IPS DF 4.7 (cell line): ENCODE results near the gene NINJ1.

Source experiments
- DNase-seq: peaks from one replicate; pipeline ENCODE4 v3.0.0-alpha.2; 2013; ENCODE audit warnings: low spot score; ENCODE audit errors: extremely low read depth

Gene NINJ1

GRCh38 chr9:93087971-93088655 lies 45.9 kb downstream of the NINJ1 start:
- DNase-seq = no peak

GRCh38 chr9:93086447-93087224 lies 47.4 kb downstream of the NINJ1 start:
- DNase-seq = no peak

GRCh38 chr9:93085676-93086075 lies 48.4 kb downstream of the NINJ1 start:
- DNase-seq = no peak

GRCh38 chr9:93084471-93084881 lies 49.6 kb downstream of the NINJ1 start:
- no peak for DNase-seq

GRCh38 chr9:93083592-93084470 lies 50.2 kb downstream of the NINJ1 start:
- no peak for DNase-seq

- no peak for DNase-seq
Observed at GRCh38 chr9:93082841-93083411, 51.1 kb downstream of the NINJ1 start.

GRCh38 chr9:93081931-93082330 lies 52.1 kb downstream of the NINJ1 start:
- DNase-seq = no peak

- DNase-seq = no peak
Observed at GRCh38 chr9:93081081-93081529, 52.9 kb downstream of the NINJ1 start.

GRCh38 chr9:93080406-93080805 lies 53.6 kb downstream of the NINJ1 start:
- DNase-seq = no peak

GRCh38 chr9:93079371-93079770 lies 54.7 kb downstream of the NINJ1 start:
- no peak for DNase-seq

GRCh38 chr9:93077811-93078210 lies 56.2 kb downstream of the NINJ1 start:
- DNase-seq = no peak

GRCh38 chr9:93077367-93077766 lies 56.7 kb downstream of the NINJ1 start:
- no peak for DNase-seq

- no peak for DNase-seq
Observed at GRCh38 chr9:93076792-93077128, 57.3 kb downstream of the NINJ1 start.

- no peak for DNase-seq
Observed at GRCh38 chr9:93076101-93076791, 57.8 kb downstream of the NINJ1 start.

- no peak for DNase-seq
Observed at GRCh38 chr9:93072383-93072795, 61.7 kb downstream of the NINJ1 start.
